Fibroblast of the conjunctiva (primary cell): Measurements from ENCODE around the gene H6PD.

Experiments used
- DNase-seq: peaks from one replicate; pipeline ENCODE4 v3.0.0-alpha.2; 2010; ENCODE audit warnings: low read depth

The H6PD gene

GRCh38 chr1:9234223-9235095, at the start of gene H6PD:
Gene H6PD, plus strand, starts transcription at chr1:9234774. Its CDS starts 10,161 bp downstream, at chr1:9244935.
- DNase-seq, result peak; percentile 59

GRCh38 chr1:9186082-9186859, 48.3 kb upstream of the H6PD start:
- no peak for DNase-seq

GRCh38 chr1:9187004-9187403, 47.6 kb upstream of the H6PD start:
- no peak for DNase-seq

GRCh38 chr1:9190234-9190633, 44.3 kb upstream of the H6PD start:
- no peak for DNase-seq

GRCh38 chr1:9191231-9191630, 43.3 kb upstream of the H6PD start:
- no peak for DNase-seq

- DNase-seq, result no peak
Measured at GRCh38 chr1:9192578-9193232, 41.9 kb upstream of the H6PD start.

- no peak for DNase-seq
Measured at GRCh38 chr1:9193233-9193625, 41.3 kb upstream of the H6PD start.

GRCh38 chr1:9194024-9194423, 40.5 kb upstream of the H6PD start:
- no peak for DNase-seq

- no peak for DNase-seq
Measured at GRCh38 chr1:9195651-9196050, 38.9 kb upstream of the H6PD start.

GRCh38 chr1:9196129-9197040, 38.2 kb upstream of the H6PD start:
- DNase-seq, result peak; percentile 46

GRCh38 chr1:9197186-9198099, 37.1 kb upstream of the H6PD start:
- no peak for DNase-seq

- DNase-seq, result no peak
Measured at GRCh38 chr1:9198538-9199361, 35.8 kb upstream of the H6PD start.

GRCh38 chr1:9200441-9200840, 34.1 kb upstream of the H6PD start:
- DNase-seq, result no peak

GRCh38 chr1:9201401-9202239, 33.0 kb upstream of the H6PD start:
- no peak for DNase-seq

- DNase-seq, result no peak
Measured at GRCh38 chr1:9202240-9202870, 32.2 kb upstream of the H6PD start.

GRCh38 chr1:9203511-9203982, 31.0 kb upstream of the H6PD start:
- DNase-seq, result no peak

- DNase-seq, result no peak
Measured at GRCh38 chr1:9204156-9204720, 30.3 kb upstream of the H6PD start.

- no peak for DNase-seq
Measured at GRCh38 chr1:9207086-9207485, 27.5 kb upstream of the H6PD start.
